Right atrium auricular region (tissue), 2 donors: Measurements from ENCODE around the gene COX7A2L. TPM values are rescaled to one million over a fixed set of nuclear protein-coding genes. Genes with fewer than 3 reads are reported as not detected.

Source experiments
- DNase-seq: peaks from one replicate; pipeline ENCODE4 v3.0.0-alpha.2; 2019; ENCODE audit warnings: low spot score
- H3K27ac ChIP-seq, 2 donors: fragments of 200-600 bp; sonication (generic); 1 replicate in 1 of 2; 2 replicates in 1 of 2; pipeline ENCODE4 v1.5.1; 2016 to 2019
- H3K27me3 ChIP-seq, 2 donors: fragments of 200-600 bp; sonication (generic); one replicate each; pipeline versions ENCODE4 v1.5.1 to v1.6.0; 2017 to 2019
- H3K36me3 ChIP-seq: fragments of 200-600 bp; sonication (generic); one replicate; pipeline ENCODE4 v1.5.1; 2016
- H3K4me1 ChIP-seq, 2 donors: fragments of 200-600 bp; sonication (generic); one replicate each; pipeline versions ENCODE4 v1.5.1 to v1.6.0; 2017 to 2019
- H3K4me3 ChIP-seq, 2 donors: fragments of 200-600 bp; sonication (generic); 1 replicate in 1 of 2; 2 replicates in 1 of 2; pipeline ENCODE4 v1.5.1; 2017 to 2019; ENCODE audit warnings: mild to moderate bottlenecking in 1 of 2, moderate library complexity in 1 of 2
- H3K9me3 ChIP-seq, 2 donors: fragments of 200-600 bp; sonication (generic); one replicate each; pipeline ENCODE4 v1.5.1; 2019
- total RNA-seq, 2 donors: library from RNA; depleted of rRNA; stranded (reverse); fragments of >200 nt; gene quantifications; one replicate each; pipeline ENCODE4 v1.1.0, GENCODE V29; 2016
- TF ChIP-seq, protein P1 (sequence below), 2 donors: fragments of 200-600 bp; sonication (generic); IDR thresholded peaks; one replicate each; pipeline ENCODE4 v1.5.1; 2019; ENCODE audit warnings: antibody characterized with exemption in 2 of 2

Gene COX7A2L
- total RNA-seq, 2 donors from 2014 or later = 96.0 to 132 TPM

DNA sequence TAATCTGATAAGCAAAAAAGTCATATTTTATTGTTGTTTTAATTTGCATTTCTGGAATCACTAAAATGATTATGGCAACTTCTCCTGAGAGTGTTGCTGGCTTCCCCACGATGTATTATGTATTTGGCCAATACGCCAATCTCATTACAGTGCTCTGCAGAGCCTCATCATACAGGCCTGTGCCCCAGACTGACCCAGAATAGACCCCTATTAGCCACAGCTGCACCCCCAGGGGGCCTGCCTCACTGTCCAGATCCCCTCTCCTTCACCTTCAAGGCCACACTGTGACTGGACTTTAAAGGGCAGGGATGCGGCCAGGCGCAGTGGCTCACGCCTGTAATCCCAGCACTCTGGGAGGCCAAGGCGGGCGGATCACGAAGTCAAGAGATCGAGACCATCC, 17.4 kb upstream of the COX7A2L start:
- DNase-seq = no peak
- Histone ChIP-seq H3K27ac (no peak overlapping the region), H3K4me1 (no peaks in the 10 kb centered on the region), H3K27me3 (no peaks in the 10 kb centered on the region), H3K4me3 (no peak overlapping the region), H3K36me3 (no peaks in the 10 kb centered on the region), H3K9me3 (no peaks in the 10 kb centered on the region)
- TF ChIP-seq, protein P1, sequence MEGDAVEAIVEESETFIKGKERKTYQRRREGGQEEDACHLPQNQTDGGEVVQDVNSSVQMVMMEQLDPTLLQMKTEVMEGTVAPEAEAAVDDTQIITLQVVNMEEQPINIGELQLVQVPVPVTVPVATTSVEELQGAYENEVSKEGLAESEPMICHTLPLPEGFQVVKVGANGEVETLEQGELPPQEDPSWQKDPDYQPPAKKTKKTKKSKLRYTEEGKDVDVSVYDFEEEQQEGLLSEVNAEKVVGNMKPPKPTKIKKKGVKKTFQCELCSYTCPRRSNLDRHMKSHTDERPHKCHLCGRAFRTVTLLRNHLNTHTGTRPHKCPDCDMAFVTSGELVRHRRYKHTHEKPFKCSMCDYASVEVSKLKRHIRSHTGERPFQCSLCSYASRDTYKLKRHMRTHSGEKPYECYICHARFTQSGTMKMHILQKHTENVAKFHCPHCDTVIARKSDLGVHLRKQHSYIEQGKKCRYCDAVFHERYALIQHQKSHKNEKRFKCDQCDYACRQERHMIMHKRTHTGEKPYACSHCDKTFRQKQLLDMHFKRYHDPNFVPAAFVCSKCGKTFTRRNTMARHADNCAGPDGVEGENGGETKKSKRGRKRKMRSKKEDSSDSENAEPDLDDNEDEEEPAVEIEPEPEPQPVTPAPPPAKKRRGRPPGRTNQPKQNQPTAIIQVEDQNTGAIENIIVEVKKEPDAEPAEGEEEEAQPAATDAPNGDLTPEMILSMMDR (IDR thresholded peaks at IDR 0.05) = no peak

- Histone ChIP-seq H3K36me3 (no peaks in the 10 kb centered on the region), H3K4me1 (no peaks in the 10 kb centered on the region), H3K4me3 (no peak overlapping the region), H3K9me3 (no peaks in the 10 kb centered on the region), H3K27me3 (no peaks in the 10 kb centered on the region), H3K27ac (no peak overlapping the region)
- no peak for DNase-seq
- TF ChIP-seq, protein P1 (IDR thresholded peaks at IDR 0.05) = no peak
Measured at GRCh38 chr2:42376758-42377157, 15.7 kb upstream of the COX7A2L start.

DNA sequence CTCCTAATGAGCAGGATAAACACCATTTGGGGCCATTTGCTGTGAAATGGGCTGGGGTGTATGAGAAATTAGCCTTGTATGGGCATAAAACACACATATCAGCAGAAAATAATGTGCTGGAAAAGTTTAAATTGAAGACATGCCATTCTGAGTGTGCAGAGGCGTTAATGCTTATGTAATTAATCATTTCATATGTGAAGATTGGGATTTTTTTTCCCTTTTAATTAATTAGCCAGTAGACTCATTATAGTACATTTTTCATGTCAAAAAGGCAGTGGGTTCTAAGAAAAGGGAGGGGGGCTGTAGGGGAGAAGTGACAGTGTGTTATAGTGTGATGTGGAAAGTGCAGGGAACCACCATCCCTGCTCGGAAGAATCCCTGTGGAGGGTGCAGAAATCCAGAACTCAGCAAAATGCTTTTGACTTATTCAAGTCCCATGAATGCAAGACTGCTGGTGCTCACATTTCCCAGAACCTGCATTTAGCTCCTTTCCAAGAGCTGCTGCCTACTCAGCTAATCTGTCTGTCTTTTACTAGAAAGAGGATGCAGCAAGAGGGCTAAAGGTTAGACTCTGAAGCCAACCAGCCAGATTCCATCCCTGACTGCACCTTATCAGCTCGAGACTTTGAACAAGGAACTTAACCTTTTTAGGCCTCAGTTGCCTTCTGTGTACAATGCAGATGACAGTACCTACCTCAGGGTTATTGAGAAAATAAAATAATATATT, 11.6 kb upstream of the COX7A2L start:
- no peaks in the 10 kb centered on the region for H3K9me3 ChIP-seq
- no peaks in the 10 kb centered on the region for H3K4me1 ChIP-seq
- TF ChIP-seq, protein P1 (IDR thresholded peaks at IDR 0.05) = no peak

GRCh38 chr2:42371611-42372473, 10.8 kb upstream of the COX7A2L start:
- TF ChIP-seq, protein P1 (IDR thresholded peaks at IDR 0.05) = no peak
- no peak overlapping the region for H3K27ac ChIP-seq

More for the DNA sequence above, 11.6 kb upstream of the COX7A2L start:
- Histone ChIP-seq H3K4me3 (no peak overlapping the region), H3K36me3 (no peaks in the 10 kb centered on the region), H3K27me3 (no peaks in the 10 kb centered on the region), H3K27ac (no peak overlapping the region)
- DNase-seq = no peak

DNA sequence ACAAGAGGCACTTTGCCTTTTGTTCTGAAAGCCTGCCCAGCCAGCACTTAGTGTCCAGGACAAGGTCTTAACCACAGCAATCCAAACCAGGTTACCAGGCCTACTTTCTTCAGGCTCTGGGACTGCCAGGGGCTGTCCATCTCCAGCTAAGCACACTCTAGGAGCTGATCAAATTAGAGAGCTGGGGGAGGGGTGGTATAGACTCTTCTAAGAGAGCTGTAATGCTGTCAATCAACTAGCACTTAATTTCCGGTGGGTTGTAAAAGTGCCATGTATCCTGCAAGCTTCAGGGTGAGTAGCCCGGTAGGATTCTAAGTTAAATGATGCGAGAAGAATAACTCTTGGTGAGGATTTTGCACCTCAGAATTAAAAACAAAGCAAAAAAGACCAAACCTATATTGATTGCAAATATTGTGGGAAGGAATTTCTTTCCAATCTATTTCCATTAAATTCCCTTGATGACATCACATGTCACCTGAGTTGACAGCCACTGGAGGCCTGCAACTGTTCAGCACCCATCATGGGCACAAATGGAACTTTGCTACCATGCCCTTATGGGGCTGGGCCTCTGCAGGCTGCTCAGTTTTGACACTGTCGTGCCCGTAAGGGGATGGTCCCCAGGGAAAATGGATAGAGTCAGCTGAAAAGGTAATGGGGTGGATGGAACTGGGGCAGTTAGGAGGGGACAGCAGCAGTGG, 8.7 kb upstream of the COX7A2L start:
- no peak for DNase-seq
- no peak overlapping the region for H3K4me3 ChIP-seq
- TF ChIP-seq, protein P1 (IDR thresholded peaks at IDR 0.05) = no peak
- H3K36me3 ChIP-seq = no peaks in the 10 kb centered on the region
- no peaks in the 10 kb centered on the region for H3K4me1 ChIP-seq
- H3K27ac ChIP-seq = no peak overlapping the region
- no peaks in the 10 kb centered on the region for H3K9me3 ChIP-seq
- H3K27me3 ChIP-seq = no peaks in the 10 kb centered on the region

More at GRCh38 chr2:42371611-42372473, 10.8 kb upstream of the COX7A2L start:
- Histone ChIP-seq H3K27me3 (no peaks in the 10 kb centered on the region), H3K9me3 (no peaks in the 10 kb centered on the region), H3K36me3 (no peaks in the 10 kb centered on the region), H3K4me1 (no peaks in the 10 kb centered on the region), H3K4me3 (no peak overlapping the region)
- DNase-seq = no peak
